Measurements from ENCODE around the gene DISC1.
"Not testable (repeated sequence)": the region's sequence is repeated elsewhere in the genome, so short reads cannot be mapped to it uniquely, and the experiment has no call there.

The DISC1 gene

DNA sequence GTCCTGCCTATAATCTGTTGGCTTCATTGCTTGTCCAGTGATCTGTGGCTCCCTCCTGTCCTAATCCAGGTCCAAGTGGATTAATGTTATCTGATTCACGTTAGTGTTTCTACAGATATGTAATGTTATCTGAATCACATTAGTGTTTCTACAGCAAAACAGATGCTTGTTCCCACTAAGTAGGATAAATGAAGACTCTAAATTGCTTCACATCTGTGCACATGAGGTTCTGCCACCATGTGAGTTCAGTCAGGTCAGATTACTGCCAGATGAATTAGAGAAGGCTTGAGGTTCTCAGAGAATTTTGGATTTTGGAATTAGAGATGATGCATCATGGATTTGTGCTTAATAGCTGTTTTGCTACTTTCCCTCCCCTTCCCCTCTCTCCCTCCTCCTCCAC is 13.2 kb downstream of the DISC1 start:
- Histone ChIP-seq H3K9me3 (ENCODE audit: insufficient read depth, low read length) (no peaks in the 10 kb centered on the region), H3K9ac (ENCODE audit: low read length) (no peak overlapping the region), H3K4me2 (ENCODE audit: low read depth, low read length, poor library complexity, severe bottlenecking) (no peak overlapping the region), H3K36me3 (ENCODE audit: low read length) (no peaks in the 10 kb centered on the region), H3K4me3 (ENCODE audit: insufficient read depth, low read length, poor library complexity, severe bottlenecking) (no peak overlapping the region), H2AFZ (ENCODE audit: low read depth, low read length, severe bottlenecking) (no peak overlapping the region), H3K27me3 (ENCODE audit: low read length) (no peaks in the 10 kb centered on the region), H3K27ac (ENCODE audit: low read depth, low read length) (no peak overlapping the region), H3F3A (ENCODE audit: insufficient read depth) (no peaks in the 10 kb centered on the region), H3K79me2 (ENCODE audit: insufficient read depth, low read length) (no peaks in the 10 kb centered on the region), H4K20me1 (ENCODE audit: low read depth, low read length) (no peaks in the 10 kb centered on the region), H3K9me2 (replicated peaks; ENCODE audit: insufficient read depth, low read length) (no peaks in the 10 kb centered on the region)
- TF ChIP-seq EZH2phosphoT487 (conservative IDR thresholded peaks at IDR 0.05; ENCODE audit: low read length) = no peak
- TF ChIP-seq, protein P1, sequence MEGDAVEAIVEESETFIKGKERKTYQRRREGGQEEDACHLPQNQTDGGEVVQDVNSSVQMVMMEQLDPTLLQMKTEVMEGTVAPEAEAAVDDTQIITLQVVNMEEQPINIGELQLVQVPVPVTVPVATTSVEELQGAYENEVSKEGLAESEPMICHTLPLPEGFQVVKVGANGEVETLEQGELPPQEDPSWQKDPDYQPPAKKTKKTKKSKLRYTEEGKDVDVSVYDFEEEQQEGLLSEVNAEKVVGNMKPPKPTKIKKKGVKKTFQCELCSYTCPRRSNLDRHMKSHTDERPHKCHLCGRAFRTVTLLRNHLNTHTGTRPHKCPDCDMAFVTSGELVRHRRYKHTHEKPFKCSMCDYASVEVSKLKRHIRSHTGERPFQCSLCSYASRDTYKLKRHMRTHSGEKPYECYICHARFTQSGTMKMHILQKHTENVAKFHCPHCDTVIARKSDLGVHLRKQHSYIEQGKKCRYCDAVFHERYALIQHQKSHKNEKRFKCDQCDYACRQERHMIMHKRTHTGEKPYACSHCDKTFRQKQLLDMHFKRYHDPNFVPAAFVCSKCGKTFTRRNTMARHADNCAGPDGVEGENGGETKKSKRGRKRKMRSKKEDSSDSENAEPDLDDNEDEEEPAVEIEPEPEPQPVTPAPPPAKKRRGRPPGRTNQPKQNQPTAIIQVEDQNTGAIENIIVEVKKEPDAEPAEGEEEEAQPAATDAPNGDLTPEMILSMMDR (IDR thresholded peaks at IDR 0.05; ENCODE audit: insufficient read depth, low read length, poor library complexity, severe bottlenecking) = no peak

DNA sequence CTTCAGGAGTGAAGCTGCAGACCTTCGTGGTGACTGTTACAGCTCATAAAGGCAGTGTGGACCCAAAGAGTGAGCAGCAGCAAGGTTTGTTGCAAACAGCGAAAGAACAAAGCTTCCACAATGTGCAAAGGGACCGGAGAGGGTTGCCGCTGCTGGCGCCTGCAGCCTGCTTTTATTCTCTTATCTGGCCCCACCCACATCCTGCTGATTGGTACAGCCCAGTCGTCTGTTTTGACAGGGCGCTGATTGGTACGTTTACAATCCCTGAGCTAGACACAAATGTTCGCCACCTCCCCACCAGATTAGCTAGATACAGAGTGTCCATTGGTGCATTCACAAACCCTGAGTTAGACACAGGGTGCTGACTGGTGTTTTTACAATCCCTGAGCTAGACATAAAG is 14.9 kb downstream of the DISC1 start:
- not testable (repeated sequence) for H4K20me1 ChIP-seq (ENCODE audit: low read depth, low read length); H3K36me3 ChIP-seq (ENCODE audit: low read length); H3K79me2 ChIP-seq (ENCODE audit: insufficient read depth, low read length); H3K9ac ChIP-seq (ENCODE audit: low read length); H3K27ac ChIP-seq (ENCODE audit: low read depth, low read length); H3K4me2 ChIP-seq (ENCODE audit: low read depth, low read length, poor library complexity, severe bottlenecking); H3K4me3 ChIP-seq (ENCODE audit: insufficient read depth, low read length, poor library complexity, severe bottlenecking); H2AFZ ChIP-seq (ENCODE audit: low read depth, low read length, severe bottlenecking); H3F3A ChIP-seq (ENCODE audit: insufficient read depth); H3K9me3 ChIP-seq (ENCODE audit: insufficient read depth, low read length); H3K9me2 ChIP-seq (replicated peaks; ENCODE audit: insufficient read depth, low read length); H3K27me3 ChIP-seq (ENCODE audit: low read length)

DNA sequence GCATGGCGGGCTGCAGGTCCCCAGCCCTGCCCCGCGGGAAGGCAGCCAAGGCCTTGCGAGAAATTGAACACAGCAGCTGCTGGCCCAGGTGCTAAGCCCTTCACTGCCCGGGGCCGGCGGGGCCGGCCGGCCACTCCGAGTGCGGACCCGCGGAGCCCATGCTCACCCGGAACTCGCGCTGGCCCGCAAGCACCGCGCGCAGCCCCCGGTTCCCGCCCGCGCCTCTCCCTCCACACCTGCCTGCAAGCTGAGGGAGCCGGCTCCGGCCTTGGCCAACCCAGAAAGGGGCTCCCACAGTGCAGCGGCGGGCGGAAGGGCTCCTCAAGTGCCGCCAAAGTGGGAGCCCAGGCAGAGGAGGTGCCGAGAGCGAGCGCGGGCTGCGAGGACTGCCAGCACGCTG is 15.5 kb downstream of the DISC1 start:
- H3K9me3 ChIP-seq (ENCODE audit: insufficient read depth, low read length); H3K4me2 ChIP-seq (ENCODE audit: low read depth, low read length, poor library complexity, severe bottlenecking); H3K9me2 ChIP-seq (replicated peaks; ENCODE audit: insufficient read depth, low read length); H4K20me1 ChIP-seq (ENCODE audit: low read depth, low read length); H3K27me3 ChIP-seq (ENCODE audit: low read length); H3K27ac ChIP-seq (ENCODE audit: low read depth, low read length); H3K9ac ChIP-seq (ENCODE audit: low read length); H3K79me2 ChIP-seq (ENCODE audit: insufficient read depth, low read length); H2AFZ ChIP-seq (ENCODE audit: low read depth, low read length, severe bottlenecking); H3K36me3 ChIP-seq (ENCODE audit: low read length); H3K4me3 ChIP-seq (ENCODE audit: insufficient read depth, low read length, poor library complexity, severe bottlenecking); H3F3A ChIP-seq (ENCODE audit: insufficient read depth): not testable (repeated sequence)

DNA sequence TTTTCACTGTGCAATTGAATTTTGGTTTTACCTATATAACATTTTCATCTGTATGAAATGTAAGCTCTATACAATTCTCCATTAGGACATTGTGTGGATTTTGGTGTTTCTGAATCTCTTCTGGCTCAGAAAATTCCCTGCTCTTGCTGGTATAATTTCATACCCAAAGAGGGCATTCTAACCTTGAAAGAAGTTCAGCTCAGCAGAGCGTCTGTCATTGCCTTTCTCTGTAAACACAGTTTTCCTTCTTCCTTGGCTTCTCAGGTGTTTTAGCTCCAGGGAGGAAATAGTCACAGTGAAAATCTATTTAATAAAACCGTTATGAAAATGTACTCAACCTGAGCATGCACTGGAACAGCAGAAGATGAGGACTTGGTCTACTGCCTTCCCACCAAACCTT is 16.0 kb downstream of the DISC1 start:
- H3K9me3 ChIP-seq (ENCODE audit: insufficient read depth, low read length) = no peaks in the 10 kb centered on the region
- H3K79me2 ChIP-seq (ENCODE audit: insufficient read depth, low read length) = no peaks in the 10 kb centered on the region
- H3K27ac ChIP-seq (ENCODE audit: low read depth, low read length) = no peak overlapping the region
- no peaks in the 10 kb centered on the region for H3F3A ChIP-seq (ENCODE audit: insufficient read depth)
- no peaks in the 10 kb centered on the region for H3K36me3 ChIP-seq (ENCODE audit: low read length)
- H3K9ac ChIP-seq (ENCODE audit: low read length) = no peak overlapping the region
- no peaks in the 10 kb centered on the region for H3K27me3 ChIP-seq (ENCODE audit: low read length)
- H3K4me3 ChIP-seq (ENCODE audit: insufficient read depth, low read length, poor library complexity, severe bottlenecking) = no peak overlapping the region
- H4K20me1 ChIP-seq (ENCODE audit: low read depth, low read length) = no peaks in the 10 kb centered on the region
- no peak overlapping the region for H2AFZ ChIP-seq (ENCODE audit: low read depth, low read length, severe bottlenecking)
- H3K4me2 ChIP-seq (ENCODE audit: low read depth, low read length, poor library complexity, severe bottlenecking) = no peak overlapping the region
- no peaks in the 10 kb centered on the region for H3K9me2 ChIP-seq (replicated peaks; ENCODE audit: insufficient read depth, low read length)
- TF ChIP-seq, protein P1 (IDR thresholded peaks at IDR 0.05; ENCODE audit: insufficient read depth, low read length, poor library complexity, severe bottlenecking) = no peak
- TF ChIP-seq EZH2phosphoT487 (conservative IDR thresholded peaks at IDR 0.05; ENCODE audit: low read length) = no peak
